Measurements from ENCODE around the gene NHSL1. TPM values are rescaled to one million over a fixed set of nuclear protein-coding genes. Genes with fewer than 3 reads are reported as not detected.

Gene NHSL1
- total RNA-seq, 2 donors from 2014 or later, result 2.1 to 10.7 TPM

DNA sequence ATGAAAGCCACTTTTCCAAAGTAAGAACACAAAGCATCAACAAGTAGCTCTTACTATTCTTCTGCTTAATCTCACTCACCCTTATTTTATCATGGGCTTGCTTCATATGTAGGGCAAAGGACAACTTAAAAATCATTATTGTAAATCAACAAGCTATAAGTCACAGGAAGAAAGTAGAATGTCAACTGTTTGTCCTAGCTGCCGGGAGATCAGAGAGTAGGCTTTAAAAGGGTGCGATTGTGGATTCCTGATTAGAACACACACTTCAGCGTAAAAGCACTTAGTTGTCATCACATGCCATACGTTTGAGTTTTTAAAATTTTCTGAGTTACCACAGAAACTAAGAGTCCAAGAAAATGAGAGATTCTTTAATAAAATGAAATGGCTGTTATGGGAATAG is 44.4 kb upstream of the NHSL1 start:
- intact Hi-C loops (cut with DNase I), result no loop called here
- Histone ChIP-seq H3K27me3 (replicated peaks; ENCODE audit: insufficient read depth) (no peaks in the 10 kb centered on the region), H3K27ac (no peak overlapping the region), H3K36me3 (no peaks in the 10 kb centered on the region), H3K4me1 (replicated peaks) (no peaks in the 10 kb centered on the region), H3K9me3 (no peaks in the 10 kb centered on the region), H3K4me3 (no peak overlapping the region)
- DNase-seq (ENCODE audit: low spot score), result no peak
- TF ChIP-seq, protein P1, sequence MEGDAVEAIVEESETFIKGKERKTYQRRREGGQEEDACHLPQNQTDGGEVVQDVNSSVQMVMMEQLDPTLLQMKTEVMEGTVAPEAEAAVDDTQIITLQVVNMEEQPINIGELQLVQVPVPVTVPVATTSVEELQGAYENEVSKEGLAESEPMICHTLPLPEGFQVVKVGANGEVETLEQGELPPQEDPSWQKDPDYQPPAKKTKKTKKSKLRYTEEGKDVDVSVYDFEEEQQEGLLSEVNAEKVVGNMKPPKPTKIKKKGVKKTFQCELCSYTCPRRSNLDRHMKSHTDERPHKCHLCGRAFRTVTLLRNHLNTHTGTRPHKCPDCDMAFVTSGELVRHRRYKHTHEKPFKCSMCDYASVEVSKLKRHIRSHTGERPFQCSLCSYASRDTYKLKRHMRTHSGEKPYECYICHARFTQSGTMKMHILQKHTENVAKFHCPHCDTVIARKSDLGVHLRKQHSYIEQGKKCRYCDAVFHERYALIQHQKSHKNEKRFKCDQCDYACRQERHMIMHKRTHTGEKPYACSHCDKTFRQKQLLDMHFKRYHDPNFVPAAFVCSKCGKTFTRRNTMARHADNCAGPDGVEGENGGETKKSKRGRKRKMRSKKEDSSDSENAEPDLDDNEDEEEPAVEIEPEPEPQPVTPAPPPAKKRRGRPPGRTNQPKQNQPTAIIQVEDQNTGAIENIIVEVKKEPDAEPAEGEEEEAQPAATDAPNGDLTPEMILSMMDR (IDR thresholded peaks at IDR 0.05), result no peak
- TF ChIP-seq POLR2A (IDR thresholded peaks at IDR 0.05), result no peak
- no peak for TF ChIP-seq POLR2AphosphoS5 (IDR thresholded peaks at IDR 0.05)
- 84% methylated on average over 4 of the region's 4 CpGs for WGBS

DNA sequence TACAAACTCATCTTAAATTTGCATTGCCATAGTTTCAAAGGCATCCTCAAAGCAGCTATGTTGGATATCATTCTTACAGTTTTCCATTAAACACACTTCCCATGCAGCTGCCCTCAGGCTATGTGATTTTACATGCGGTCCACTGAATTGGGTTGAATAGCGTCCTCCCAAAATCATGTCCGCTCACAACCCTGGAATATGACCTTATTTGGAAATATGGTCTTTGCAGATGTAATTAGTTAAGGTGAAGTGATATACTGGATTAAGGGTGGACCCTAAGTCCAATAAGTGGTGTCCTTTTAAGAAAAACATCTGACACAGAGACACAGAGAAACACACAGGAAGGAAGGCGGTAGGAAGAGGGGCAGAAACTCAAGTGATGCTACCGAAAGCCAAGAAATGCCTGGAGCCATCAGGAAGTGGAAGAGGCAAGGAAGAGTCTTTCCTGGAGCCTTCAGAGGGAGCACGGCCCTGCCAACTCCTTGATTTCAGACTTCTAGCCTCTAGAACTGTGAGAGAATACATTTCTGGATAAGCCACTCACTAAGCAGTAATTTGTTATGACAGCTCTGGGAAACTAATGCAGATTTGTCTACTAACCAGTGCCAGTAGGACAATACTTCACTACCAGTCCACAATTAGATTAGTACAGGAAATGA is 42.7 kb upstream of the NHSL1 start:
- Histone ChIP-seq H3K27ac (no peak overlapping the region), H3K27me3 (replicated peaks; ENCODE audit: insufficient read depth) (no peaks in the 10 kb centered on the region), H3K9me3 (no peaks in the 10 kb centered on the region), H3K4me3 (no peak overlapping the region), H3K36me3 (no peaks in the 10 kb centered on the region), H3K4me1 (replicated peaks) (no peaks in the 10 kb centered on the region)
- WGBS, result 89% methylated on average over 6 of the region's 6 CpGs
- TF ChIP-seq POLR2AphosphoS5 (IDR thresholded peaks at IDR 0.05) (no peak), POLR2A (IDR thresholded peaks at IDR 0.05) (no peak)
- TF ChIP-seq, protein P1 (IDR thresholded peaks at IDR 0.05), result no peak
- intact Hi-C loops (cut with DNase I), result no loop called here
- no peak for DNase-seq (ENCODE audit: low spot score)

DNA sequence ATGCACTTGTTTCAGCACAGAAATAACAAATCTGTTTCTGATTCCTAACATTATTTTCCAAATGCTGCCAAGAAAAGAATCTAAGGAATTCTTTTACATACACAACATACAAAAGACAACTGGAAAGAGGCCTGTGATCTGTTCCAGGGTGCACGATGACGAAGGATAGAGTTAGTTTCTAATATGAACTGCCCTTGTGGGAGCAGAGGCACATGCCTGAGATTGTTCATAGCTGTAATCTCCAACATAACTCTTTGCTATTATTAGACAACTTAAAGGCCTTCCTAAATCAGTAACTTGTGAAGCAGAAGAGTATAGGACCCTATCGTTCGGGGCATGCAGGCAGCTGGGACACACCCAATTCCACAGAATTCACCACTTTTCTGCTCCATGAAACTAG is 41.2 kb upstream of the NHSL1 start:
- Histone ChIP-seq H3K27me3 (replicated peaks; ENCODE audit: insufficient read depth) (no peaks in the 10 kb centered on the region), H3K4me1 (replicated peaks) (no peaks in the 10 kb centered on the region), H3K9me3 (no peaks in the 10 kb centered on the region), H3K36me3 (no peaks in the 10 kb centered on the region), H3K4me3 (no peak overlapping the region), H3K27ac (no peak overlapping the region)
- TF ChIP-seq, protein P1 (IDR thresholded peaks at IDR 0.05), result no peak
- TF ChIP-seq POLR2AphosphoS5 (IDR thresholded peaks at IDR 0.05), result no peak
- TF ChIP-seq POLR2A (IDR thresholded peaks at IDR 0.05), result no peak
- whole genome bisulfite sequencing, result 68% methylated on average over 4 of the region's 4 CpGs
- DNase-seq (ENCODE audit: low spot score), result no peak
- intact Hi-C loops (cut with DNase I), result no loop called here

DNA sequence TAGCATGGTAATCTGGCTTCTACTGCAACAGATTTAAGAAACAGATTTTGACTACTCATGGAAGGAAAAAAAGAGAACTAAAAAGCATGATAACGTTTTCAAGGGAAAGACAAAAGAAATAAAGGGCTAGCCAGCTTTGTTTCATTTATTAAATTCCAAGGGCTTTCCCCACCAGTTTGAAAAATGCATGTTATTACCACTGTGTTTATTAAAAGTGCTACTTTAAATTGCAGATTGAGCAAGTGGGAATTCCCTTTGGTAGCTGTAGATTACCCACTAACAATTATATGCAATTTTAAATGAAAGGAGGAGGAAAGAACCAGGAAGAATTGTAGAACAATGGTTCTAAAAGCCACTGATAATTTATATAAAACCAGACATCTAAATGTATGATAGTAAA is 40.6 kb upstream of the NHSL1 start:
- WGBS, result 51% methylated on average over 1 of the region's 1 CpG
- TF ChIP-seq POLR2A (IDR thresholded peaks at IDR 0.05), result no peak
- H3K27ac ChIP-seq, result no peak overlapping the region

DNA sequence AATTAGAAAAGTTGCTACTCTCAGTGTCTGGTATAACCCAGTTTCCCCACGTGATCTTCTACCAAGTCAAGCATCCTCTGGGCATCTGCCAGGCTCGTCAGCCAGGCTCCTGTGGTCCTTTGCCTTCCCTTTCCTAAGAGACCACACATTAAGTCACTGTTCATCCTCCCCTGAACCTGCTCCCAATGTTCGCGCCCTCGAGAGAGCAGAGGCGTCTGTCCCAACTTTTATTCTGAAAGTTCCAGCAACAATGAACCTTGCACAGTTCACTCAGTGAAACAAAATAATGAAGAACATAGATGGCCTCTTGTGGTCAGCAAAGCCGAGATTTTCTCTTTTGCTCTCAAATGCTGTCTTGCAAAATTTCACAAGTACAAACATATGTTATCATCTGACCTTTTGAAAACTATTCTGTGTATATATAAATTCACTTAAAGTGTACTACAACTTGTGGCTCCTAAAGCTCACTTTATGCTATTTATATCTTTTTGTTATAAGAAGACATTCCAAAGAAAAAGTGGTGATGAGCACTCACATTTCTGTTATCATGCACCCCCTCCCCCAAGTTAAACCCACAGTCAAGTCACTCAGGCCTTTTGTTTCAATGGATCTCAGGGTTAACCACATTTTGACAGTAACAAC is 39.2 kb upstream of the NHSL1 start:
- H3K36me3 ChIP-seq, result no peaks in the 10 kb centered on the region
- no peaks in the 10 kb centered on the region for H3K9me3 ChIP-seq
- no peak overlapping the region for H3K27ac ChIP-seq
- no peak overlapping the region for H3K4me3 ChIP-seq
- H3K4me1 ChIP-seq (replicated peaks), result no peaks in the 10 kb centered on the region
- no peaks in the 10 kb centered on the region for H3K27me3 ChIP-seq (replicated peaks; ENCODE audit: insufficient read depth)
- TF ChIP-seq, protein P1 (IDR thresholded peaks at IDR 0.05), result no peak
- TF ChIP-seq POLR2A (IDR thresholded peaks at IDR 0.05) (no peak), POLR2AphosphoS5 (IDR thresholded peaks at IDR 0.05) (no peak)
- WGBS, result 82% methylated on average over 7 of the region's 7 CpGs
- DNase-seq (ENCODE audit: low spot score), result no peak
- intact Hi-C loops (cut with DNase I), result no loop called here

More for the DNA sequence above, 40.6 kb upstream of the NHSL1 start:
- intact Hi-C loops (cut with DNase I), result no loop called here
- no peaks in the 10 kb centered on the region for H3K27me3 ChIP-seq (replicated peaks; ENCODE audit: insufficient read depth)
- no peaks in the 10 kb centered on the region for H3K4me1 ChIP-seq (replicated peaks)
- H3K9me3 ChIP-seq, result no peaks in the 10 kb centered on the region
- no peak overlapping the region for H3K4me3 ChIP-seq
- no peaks in the 10 kb centered on the region for H3K36me3 ChIP-seq
- no peak for DNase-seq (ENCODE audit: low spot score)

Measured in prostate gland (tissue), 2 donors.